HepG2 (cell line): ENCODE results near the gene PGC. TPM values are rescaled to one million over a fixed set of nuclear protein-coding genes. Genes with fewer than 3 reads are reported as not detected.
A peak's percentile ranks its signal among the peaks of the same experiment; 100 is the strongest.

Experiments
- EZH2 ChIP-seq: conservative IDR thresholded peaks from 2 replicates; pipeline ENCODE4 v1.6.1; 2012; ENCODE audit warnings: mild to moderate bottlenecking, low read depth, low read length, moderate library complexity
- MLLT10 ChIP-seq: sonication (generic); formaldehyde crosslinking; IDR thresholded peaks from 2 replicates; pipeline ENCODE4 v1.4.0; 2020; ENCODE audit warnings: missing genetic modification reagents
- NCOR1 ChIP-seq: fragments of 200-600 bp; sonication (generic); IDR thresholded peaks from 2 replicates; pipeline ENCODE4 v1.7.0; 2017; ENCODE audit warnings: antibody characterized with exemption, low read length, borderline replicate concordance
- NONO ChIP-seq, 2 experiments: fragments of 450-650 bp in 1 of 2; sonication (generic) in 1 of 2; formaldehyde crosslinking in 1 of 2; IDR thresholded peaks in 1 of 2; conservative IDR thresholded peaks in 1 of 2; 2 replicates each; pipeline versions ENCODE4 v1.6.1 to v1.8.0; 2017 to 2022; ENCODE audit warnings: mild to moderate bottlenecking in 1 of 2, missing genetic modification reagents in 1 of 2, moderate library complexity in 1 of 2
- PHB2 ChIP-seq: fragments of 450-650 bp; IDR thresholded peaks from 2 replicates; pipeline ENCODE4 v1.6.1; 2018; ENCODE audit not compliant: partially characterized antibody
- PPARG ChIP-seq: conservative IDR thresholded peaks from 2 replicates; pipeline ENCODE4 v1.6.1; 2016; ENCODE audit warnings: missing biosample characterization, missing genetic modification reagents
- PRPF4 ChIP-seq: fragments of 200-400 bp; formaldehyde crosslinking; IDR thresholded peaks from 2 replicates; pipeline ENCODE4 v1.6.1; 2016; ENCODE audit warnings: low read length, low read depth; ENCODE audit not compliant: poor library complexity, severe bottlenecking
- SIX4 ChIP-seq: sonication (generic); formaldehyde crosslinking; IDR thresholded peaks from 2 replicates; pipeline ENCODE4 v1.4.0; 2020; ENCODE audit warnings: missing genetic modification reagents
- XRCC5 ChIP-seq: fragments of 200-400 bp; formaldehyde crosslinking; optimal IDR thresholded peaks from 2 replicates; pipeline ENCODE3; 2017; ENCODE audit warnings: mild to moderate bottlenecking, low read length
- ZBTB8A ChIP-seq: sonication (generic); formaldehyde crosslinking; IDR thresholded peaks from 2 replicates; pipeline ENCODE4 v1.4.0; 2020; ENCODE audit warnings: mild to moderate bottlenecking, low read depth, missing genetic modification reagents, borderline replicate concordance
- ZFYVE20 ChIP-seq: sonication (generic); formaldehyde crosslinking; IDR thresholded peaks from 2 replicates; pipeline ENCODE4 v1.8.0; 2023; ENCODE audit warnings: low read depth, mild to moderate bottlenecking, moderate library complexity, missing genetic modification reagents, borderline replicate concordance
- ZNF138 ChIP-seq: sonication (generic); formaldehyde crosslinking; IDR thresholded peaks from 2 replicates; pipeline ENCODE4 v1.5.0; 2020; ENCODE audit warnings: mild to moderate bottlenecking, low read depth, missing genetic modification reagents
- ZNF224 ChIP-seq: sonication (generic); formaldehyde crosslinking; IDR thresholded peaks from 2 replicates; pipeline ENCODE4 v1.5.0; 2020; ENCODE audit warnings: mild to moderate bottlenecking, missing genetic modification reagents
- ZNF460 ChIP-seq: sonication (generic); formaldehyde crosslinking; IDR thresholded peaks from 2 replicates; pipeline ENCODE4 v1.5.1; 2020; ENCODE audit warnings: missing genetic modification reagents, mild to moderate bottlenecking, borderline replicate concordance
- ZNF883 ChIP-seq: sonication (generic); formaldehyde crosslinking; IDR thresholded peaks from 2 replicates; pipeline ENCODE4 v1.5.1; 2020; ENCODE audit warnings: mild to moderate bottlenecking, missing genetic modification reagents; ENCODE audit errors: not compliant biosample characterization
- ZSCAN9 ChIP-seq: IDR thresholded peaks from 2 replicates; pipeline ENCODE4 v1.6.1; 2016; ENCODE audit warnings: borderline replicate concordance
- polyA plus RNA-seq, 8 experiments: library from polyadenylated mRNA; depleted of rRNA in 3 of 8; stranded (reverse) in 7 of 8; unstranded in 1 of 8; fragments of >200 nt; fragmentation: Illumina TruSeq in 4 of 8; extraction: Trizol in 4 of 8; gene quantifications; 2 replicates each; pipeline versions ENCODE4 v1.2.1 to v1.2.3, GENCODE V29; 2011 to 2016; ENCODE audit warnings: low read depth in 4 of 8, missing spikeins in 1 of 8, mixed read lengths in 1 of 8; ENCODE audit not compliant: insufficient read depth in 1 of 8
- total RNA-seq, 5 experiments: library from RNA; depleted of rRNA; stranded (reverse); fragments of >200 nt; fragmentation: Illumina TruSeq; extraction: Trizol; gene quantifications; 2 replicates each; pipeline ENCODE4 v1.2.3, GENCODE V29; 2016; ENCODE audit warnings: low read depth in 1 of 5
- TF ChIP-seq, protein P1 (sequence below): sonication (generic); formaldehyde crosslinking; IDR thresholded peaks from 2 replicates; pipeline ENCODE4 v1.4.0; 2020; ENCODE audit warnings: missing genetic modification reagents, borderline replicate concordance
- TF ChIP-seq, protein P2 (sequence below): sonication (generic); formaldehyde crosslinking; conservative IDR thresholded peaks from 2 replicates; pipeline ENCODE4 v1.8.1; 2023; ENCODE audit warnings: missing genetic modification reagents
- TF ChIP-seq, protein P3 (sequence below): sonication (generic); formaldehyde crosslinking; IDR thresholded peaks from 2 replicates; pipeline ENCODE4 v1.4.0; 2020; ENCODE audit warnings: mild to moderate bottlenecking, missing genetic modification reagents
- TF ChIP-seq, protein P4 (sequence below): sonication (generic); formaldehyde crosslinking; IDR thresholded peaks from 2 replicates; pipeline ENCODE4 v1.4.0; 2020; ENCODE audit warnings: mild to moderate bottlenecking, missing genetic modification reagents
- TF ChIP-seq, protein P5 (sequence below): IDR thresholded peaks from 2 replicates; pipeline ENCODE4 v1.6.1; 2012; ENCODE audit warnings: inconsistent platforms

PGC gene
- total and polyA plus RNA-seq, 2 of the 13 experiments (the other 11 are each of a cell fraction or from before 2014, with no cell fraction given) = 426 to 502 TPM

DNA sequence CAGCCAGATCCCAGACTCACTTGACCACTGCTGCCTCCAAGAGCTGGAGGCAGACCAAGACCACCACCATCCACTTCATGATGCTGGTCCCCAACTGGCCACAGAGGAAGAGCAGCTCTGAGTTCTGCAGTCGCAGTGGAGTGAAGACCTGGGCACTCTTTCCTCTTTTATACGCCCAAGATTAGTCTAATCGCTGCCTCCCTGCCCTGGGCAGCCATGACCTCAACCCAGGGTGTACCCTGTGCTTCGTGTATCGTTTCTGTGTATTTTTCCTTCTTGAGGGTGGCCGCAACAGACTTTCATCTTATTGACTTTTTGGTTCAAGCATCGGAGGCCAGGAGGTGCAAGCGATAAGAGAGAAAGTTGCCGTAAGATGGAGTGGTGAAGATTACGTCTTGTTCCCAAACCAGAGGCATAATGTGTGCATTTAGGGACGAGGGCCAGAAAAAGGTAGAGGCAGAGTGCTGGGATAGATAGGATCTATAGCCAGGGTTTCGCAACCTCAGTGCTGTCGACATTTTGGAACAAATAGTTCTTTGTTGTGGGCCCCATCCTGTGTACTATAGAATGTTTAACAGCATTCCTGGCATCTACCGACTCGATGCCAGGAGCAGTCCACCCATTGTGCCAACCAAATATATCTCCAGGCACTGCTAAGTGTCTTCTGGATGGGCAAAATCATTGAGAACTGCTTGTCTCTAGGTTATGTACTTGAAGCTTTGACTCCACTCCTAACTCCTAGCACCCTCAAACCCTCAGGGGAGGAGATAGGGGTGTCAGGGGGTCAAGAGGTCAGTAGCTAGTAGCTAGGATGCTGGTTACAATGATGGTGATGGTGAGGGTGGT, at the start of gene PGC (continued):
- TF ChIP-seq, protein P1, sequence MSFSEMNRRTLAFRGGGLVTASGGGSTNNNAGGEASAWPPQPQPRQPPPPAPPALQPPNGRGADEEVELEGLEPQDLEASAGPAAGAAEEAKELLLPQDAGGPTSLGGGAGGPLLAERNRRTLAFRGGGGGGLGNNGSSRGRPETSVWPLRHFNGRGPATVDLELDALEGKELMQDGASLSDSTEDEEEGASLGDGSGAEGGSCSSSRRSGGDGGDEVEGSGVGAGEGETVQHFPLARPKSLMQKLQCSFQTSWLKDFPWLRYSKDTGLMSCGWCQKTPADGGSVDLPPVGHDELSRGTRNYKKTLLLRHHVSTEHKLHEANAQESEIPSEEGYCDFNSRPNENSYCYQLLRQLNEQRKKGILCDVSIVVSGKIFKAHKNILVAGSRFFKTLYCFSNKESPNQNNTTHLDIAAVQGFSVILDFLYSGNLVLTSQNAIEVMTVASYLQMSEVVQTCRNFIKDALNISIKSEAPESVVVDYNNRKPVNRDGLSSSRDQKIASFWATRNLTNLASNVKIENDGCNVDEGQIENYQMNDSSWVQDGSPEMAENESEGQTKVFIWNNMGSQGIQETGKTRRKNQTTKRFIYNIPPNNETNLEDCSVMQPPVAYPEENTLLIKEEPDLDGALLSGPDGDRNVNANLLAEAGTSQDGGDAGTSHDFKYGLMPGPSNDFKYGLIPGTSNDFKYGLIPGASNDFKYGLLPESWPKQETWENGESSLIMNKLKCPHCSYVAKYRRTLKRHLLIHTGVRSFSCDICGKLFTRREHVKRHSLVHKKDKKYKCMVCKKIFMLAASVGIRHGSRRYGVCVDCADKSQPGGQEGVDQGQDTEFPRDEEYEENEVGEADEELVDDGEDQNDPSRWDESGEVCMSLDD (CRISPR knock-in tag) = peak; percentile 56; the same call in 1 of the 2 replicates
- TF ChIP-seq, protein P2, sequence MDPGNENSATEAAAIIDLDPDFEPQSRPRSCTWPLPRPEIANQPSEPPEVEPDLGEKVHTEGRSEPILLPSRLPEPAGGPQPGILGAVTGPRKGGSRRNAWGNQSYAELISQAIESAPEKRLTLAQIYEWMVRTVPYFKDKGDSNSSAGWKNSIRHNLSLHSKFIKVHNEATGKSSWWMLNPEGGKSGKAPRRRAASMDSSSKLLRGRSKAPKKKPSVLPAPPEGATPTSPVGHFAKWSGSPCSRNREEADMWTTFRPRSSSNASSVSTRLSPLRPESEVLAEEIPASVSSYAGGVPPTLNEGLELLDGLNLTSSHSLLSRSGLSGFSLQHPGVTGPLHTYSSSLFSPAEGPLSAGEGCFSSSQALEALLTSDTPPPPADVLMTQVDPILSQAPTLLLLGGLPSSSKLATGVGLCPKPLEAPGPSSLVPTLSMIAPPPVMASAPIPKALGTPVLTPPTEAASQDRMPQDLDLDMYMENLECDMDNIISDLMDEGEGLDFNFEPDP (CRISPR knock-in tag) = no peak
- TF ChIP-seq ZFYVE20 = no peak
- no peak for TF ChIP-seq ZNF883 (CRISPR knock-in tag)
- TF ChIP-seq ZSCAN9 = peak; percentile 57
- no peak for TF ChIP-seq NONO (IDR thresholded peaks at IDR 0.05)
- peak; percentile 97 for TF ChIP-seq NONO (CRISPR knock-in tag; conservative IDR thresholded peaks at IDR 0.05)
- TF ChIP-seq ZNF138 (CRISPR knock-in tag) = no peak
- TF ChIP-seq ZBTB8A (CRISPR knock-in tag) = no peak; the same call in 1 of the 2 replicates
- peak; percentile 75; the same call in 1 of the 2 replicates for TF ChIP-seq NCOR1
- TF ChIP-seq SIX4 (CRISPR knock-in tag) = 0 out of 2 replicates have a peak, but pooled peaks have one; percentile 67
- TF ChIP-seq PRPF4 = no peak
- TF ChIP-seq XRCC5 = peak; percentile 79
- TF ChIP-seq, protein P3, sequence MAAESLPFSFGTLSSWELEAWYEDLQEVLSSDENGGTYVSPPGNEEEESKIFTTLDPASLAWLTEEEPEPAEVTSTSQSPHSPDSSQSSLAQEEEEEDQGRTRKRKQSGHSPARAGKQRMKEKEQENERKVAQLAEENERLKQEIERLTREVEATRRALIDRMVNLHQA = no peak
- TF ChIP-seq PPARG (CRISPR knock-in tag) = peak; percentile 70; the same call in 1 of the 2 replicates
- TF ChIP-seq, protein P4, sequence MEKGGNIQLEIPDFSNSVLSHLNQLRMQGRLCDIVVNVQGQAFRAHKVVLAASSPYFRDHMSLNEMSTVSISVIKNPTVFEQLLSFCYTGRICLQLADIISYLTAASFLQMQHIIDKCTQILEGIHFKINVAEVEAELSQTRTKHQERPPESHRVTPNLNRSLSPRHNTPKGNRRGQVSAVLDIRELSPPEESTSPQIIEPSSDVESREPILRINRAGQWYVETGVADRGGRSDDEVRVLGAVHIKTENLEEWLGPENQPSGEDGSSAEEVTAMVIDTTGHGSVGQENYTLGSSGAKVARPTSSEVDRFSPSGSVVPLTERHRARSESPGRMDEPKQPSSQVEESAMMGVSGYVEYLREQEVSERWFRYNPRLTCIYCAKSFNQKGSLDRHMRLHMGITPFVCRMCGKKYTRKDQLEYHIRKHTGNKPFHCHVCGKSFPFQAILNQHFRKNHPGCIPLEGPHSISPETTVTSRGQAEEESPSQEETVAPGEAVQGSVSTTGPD = peak; percentile 98
- TF ChIP-seq, protein P5, sequence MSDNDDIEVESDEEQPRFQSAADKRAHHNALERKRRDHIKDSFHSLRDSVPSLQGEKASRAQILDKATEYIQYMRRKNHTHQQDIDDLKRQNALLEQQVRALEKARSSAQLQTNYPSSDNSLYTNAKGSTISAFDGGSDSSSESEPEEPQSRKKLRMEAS = peak; percentile 54; the same call in 1 of the 2 replicates
- no peak for TF ChIP-seq MLLT10 (CRISPR knock-in tag)
- no peak for TF ChIP-seq EZH2
- peak; percentile 84; the same call in 1 of the 2 replicates for TF ChIP-seq ZNF224 (CRISPR knock-in tag)
- TF ChIP-seq PHB2 = no peak
- peak; percentile 66; the same call in 1 of the 2 replicates for TF ChIP-seq ZNF460 (CRISPR knock-in tag)
